ENCODE measurements around the gene SYT13.
A peak's percentile ranks its signal among the peaks of the same experiment; 100 is the strongest.

GRCh38 chr11:45252134-45252856 lies 33.8 kb downstream of the SYT13 start:
- no peak for TF ChIP-seq POLR2AphosphoS5 (IDR thresholded peaks at IDR 0.05)
- no peak for TF ChIP-seq POLR2A (IDR thresholded peaks at IDR 0.05)
- TF ChIP-seq CTCF (IDR thresholded peaks at IDR 0.05): peak in 2 of 4 experiments; percentile 25 to 56

Measured in gastroesophageal sphincter (tissue), 3 donors.